Fibroblast of lung (primary cell): ENCODE measurements around the gene FAM234B. TPM values are rescaled to one million over a fixed set of nuclear protein-coding genes. Genes with fewer than 3 reads are reported as not detected.
"Not testable (repeated sequence)": the region's sequence is repeated elsewhere in the genome, so short reads cannot be mapped to it uniquely, and the experiment has no call there.

Experiments used
- DNase-seq, 2 donors: peaks; one replicate each; pipeline versions ENCODE4 v3.0.0 to v3.0.0-alpha.2; 2010; ENCODE audit warnings: low read depth in 2 of 2
- H2AFZ ChIP-seq: 2 replicates; pipeline ENCODE4 v1.5.1; 2012; ENCODE audit warnings: low read length, control low read depth, inconsistent platforms
- H3K27ac ChIP-seq: 2 replicates; pipeline ENCODE4 v1.5.1; 2011; ENCODE audit warnings: low read length, control low read depth; ENCODE audit not compliant: insufficient read depth
- H3K27me3 ChIP-seq: 2 replicates; pipeline ENCODE4 v1.5.1; 2011; ENCODE audit warnings: mild to moderate bottlenecking, low read length; ENCODE audit not compliant: control insufficient read depth, insufficient read depth
- H3K36me3 ChIP-seq: 2 replicates; pipeline ENCODE4 v1.5.1; 2011; ENCODE audit warnings: low read length; ENCODE audit not compliant: control insufficient read depth, insufficient read depth
- H3K4me1 ChIP-seq: 2 replicates; pipeline ENCODE4 v1.5.1; 2011; ENCODE audit warnings: low read length; ENCODE audit not compliant: control insufficient read depth, insufficient read depth; ENCODE audit errors: extremely low read depth
- H3K4me2 ChIP-seq: 2 replicates; pipeline ENCODE4 v1.5.1; 2011; ENCODE audit warnings: low read length, control low read depth; ENCODE audit not compliant: insufficient read depth; ENCODE audit errors: extremely low read depth
- H3K4me3 ChIP-seq, 4 experiments: fragments of 200-600 bp in 1 of 4; sonication (generic) in 1 of 4; replicated peaks in 1 of 4; 2 replicates each; pipeline ENCODE4 v1.5.1; 2011 to 2016; ENCODE audit warnings: low read length in 4 of 4, low read depth in 3 of 4, mild to moderate bottlenecking in 3 of 4, control low read depth in 2 of 4, inconsistent platforms in 1 of 4, mixed read lengths in 1 of 4; ENCODE audit not compliant: insufficient read depth in 1 of 4; ENCODE audit errors: control extremely low read depth in 1 of 4
- H3K79me2 ChIP-seq: 2 replicates; pipeline ENCODE4 v1.5.1; 2012; ENCODE audit warnings: mild to moderate bottlenecking, low read length, inconsistent platforms; ENCODE audit not compliant: control insufficient read depth, insufficient read depth
- H3K9ac ChIP-seq: 2 replicates; pipeline ENCODE4 v1.5.1; 2011; ENCODE audit warnings: mild to moderate bottlenecking, low read length, control low read depth; ENCODE audit not compliant: insufficient read depth
- H3K9me3 ChIP-seq: 2 replicates; pipeline ENCODE4 v1.5.1; 2012; ENCODE audit warnings: low read depth, low read length; ENCODE audit not compliant: control insufficient read depth, insufficient read depth
- H4K20me1 ChIP-seq: 2 replicates; pipeline ENCODE4 v1.5.1; 2011; ENCODE audit warnings: low read length; ENCODE audit not compliant: control insufficient read depth, insufficient read depth; ENCODE audit errors: extremely low read depth
- EZH2 ChIP-seq: IDR thresholded peaks from 2 replicates; pipeline ENCODE4 v1.5.1; 2012; ENCODE audit warnings: low read length, control low read depth, mild to moderate bottlenecking; ENCODE audit errors: missing control alignments
- polyA plus RNA-seq, 2 donors: library from polyadenylated mRNA; depleted of rRNA in 1 of 2; stranded (reverse) in 1 of 2; unstranded in 1 of 2; fragments of >200 nt; gene quantifications; 2 replicates each; pipeline ENCODE4 v1.2.1, GENCODE V29; 2011 to 2012; ENCODE audit warnings: missing spikeins in 1 of 2
- total RNA-seq: library from RNA; depleted of rRNA; stranded (reverse); fragments of >200 nt; gene quantifications from 2 replicates; pipeline ENCODE4 v1.2.1, GENCODE V29; 2014
- TF ChIP-seq, protein P1 (sequence below), 2 donors: IDR thresholded peaks in 1 of 2; conservative IDR thresholded peaks in 1 of 2; 1 replicate in 1 of 2; 2 replicates in 1 of 2; pipeline ENCODE4 v1.5.1; 2011 to 2012; ENCODE audit warnings: low read length in 2 of 2, control low read depth in 1 of 2, inconsistent platforms in 1 of 2, low read depth in 1 of 2, mild to moderate bottlenecking in 1 of 2

Gene FAM234B
- total and polyA plus RNA-seq, 2 donors (not counting 1 experiment from before 2014, with no cell fraction given), result 7.3 to 10.4 TPM

GRCh38 chr12:13046964-13047363 is 2.8 kb downstream of the FAM234B start:
- no peaks in the 10 kb centered on the region for H3K79me2 ChIP-seq
- H3K4me3 ChIP-seq, result no peak overlapping the region
- H2AFZ ChIP-seq, result no peak overlapping the region
- H3K4me2 ChIP-seq, result no peak overlapping the region
- no peak overlapping the region for H3K9ac ChIP-seq
- H3K27ac ChIP-seq, result no peak overlapping the region
- no peaks in the 10 kb centered on the region for H3K27me3 ChIP-seq
- no peaks in the 10 kb centered on the region for H4K20me1 ChIP-seq
- no peak for DNase-seq
- TF ChIP-seq, protein P1, sequence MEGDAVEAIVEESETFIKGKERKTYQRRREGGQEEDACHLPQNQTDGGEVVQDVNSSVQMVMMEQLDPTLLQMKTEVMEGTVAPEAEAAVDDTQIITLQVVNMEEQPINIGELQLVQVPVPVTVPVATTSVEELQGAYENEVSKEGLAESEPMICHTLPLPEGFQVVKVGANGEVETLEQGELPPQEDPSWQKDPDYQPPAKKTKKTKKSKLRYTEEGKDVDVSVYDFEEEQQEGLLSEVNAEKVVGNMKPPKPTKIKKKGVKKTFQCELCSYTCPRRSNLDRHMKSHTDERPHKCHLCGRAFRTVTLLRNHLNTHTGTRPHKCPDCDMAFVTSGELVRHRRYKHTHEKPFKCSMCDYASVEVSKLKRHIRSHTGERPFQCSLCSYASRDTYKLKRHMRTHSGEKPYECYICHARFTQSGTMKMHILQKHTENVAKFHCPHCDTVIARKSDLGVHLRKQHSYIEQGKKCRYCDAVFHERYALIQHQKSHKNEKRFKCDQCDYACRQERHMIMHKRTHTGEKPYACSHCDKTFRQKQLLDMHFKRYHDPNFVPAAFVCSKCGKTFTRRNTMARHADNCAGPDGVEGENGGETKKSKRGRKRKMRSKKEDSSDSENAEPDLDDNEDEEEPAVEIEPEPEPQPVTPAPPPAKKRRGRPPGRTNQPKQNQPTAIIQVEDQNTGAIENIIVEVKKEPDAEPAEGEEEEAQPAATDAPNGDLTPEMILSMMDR (conservative IDR thresholded peaks at IDR 0.05 in 1 of 2, IDR thresholded peaks at IDR 0.05 in 1 of 2; ENCODE audit: low read depth in 1 of 2, low read length in 2 of 2), result no peak
- TF ChIP-seq EZH2, result no peak
- peaks cover 3% of the 10 kb centered on the region for H3K4me1 ChIP-seq
- no peaks in the 10 kb centered on the region for H3K9me3 ChIP-seq
- H3K36me3 ChIP-seq, result no peaks in the 10 kb centered on the region

GRCh38 chr12:13049816-13050215 is 5.6 kb downstream of the FAM234B start:
- Histone ChIP-seq H3K36me3 (no peaks in the 10 kb centered on the region), H4K20me1 (no peaks in the 10 kb centered on the region), H3K4me3 (no peak overlapping the region), H3K4me2 (no peak overlapping the region), H3K79me2 (no peaks in the 10 kb centered on the region), H3K27me3 (no peaks in the 10 kb centered on the region), H3K9ac (no peak overlapping the region), H2AFZ (no peak overlapping the region), H3K4me1 (no peaks in the 10 kb centered on the region), H3K9me3 (no peaks in the 10 kb centered on the region), H3K27ac (no peak overlapping the region)
- TF ChIP-seq, protein P1 (conservative IDR thresholded peaks at IDR 0.05 in 1 of 2, IDR thresholded peaks at IDR 0.05 in 1 of 2; ENCODE audit: low read depth in 1 of 2, low read length in 2 of 2), result no peak
- TF ChIP-seq EZH2, result no peak
- DNase-seq, result peak; percentile 18 to 36

- H3K27me3 ChIP-seq, result no peaks in the 10 kb centered on the region
- no peak overlapping the region for H3K4me2 ChIP-seq
- no peak for DNase-seq
- no peaks in the 10 kb centered on the region for H3K79me2 ChIP-seq
- no peaks in the 10 kb centered on the region for H3K36me3 ChIP-seq
- H3K4me1 ChIP-seq, result no peaks in the 10 kb centered on the region
- TF ChIP-seq, protein P1 (conservative IDR thresholded peaks at IDR 0.05 in 1 of 2, IDR thresholded peaks at IDR 0.05 in 1 of 2; ENCODE audit: low read depth in 1 of 2, low read length in 2 of 2), result no peak
- TF ChIP-seq EZH2, result no peak
- no peak overlapping the region for H2AFZ ChIP-seq
- H3K9ac ChIP-seq, result no peak overlapping the region
- H3K27ac ChIP-seq, result no peak overlapping the region
- no peak overlapping the region for H3K4me3 ChIP-seq
- H3K9me3 ChIP-seq, result no peaks in the 10 kb centered on the region
- H4K20me1 ChIP-seq, result no peaks in the 10 kb centered on the region
Observed at GRCh38 chr12:13052421-13052820, 8.2 kb downstream of the FAM234B start.

DNA sequence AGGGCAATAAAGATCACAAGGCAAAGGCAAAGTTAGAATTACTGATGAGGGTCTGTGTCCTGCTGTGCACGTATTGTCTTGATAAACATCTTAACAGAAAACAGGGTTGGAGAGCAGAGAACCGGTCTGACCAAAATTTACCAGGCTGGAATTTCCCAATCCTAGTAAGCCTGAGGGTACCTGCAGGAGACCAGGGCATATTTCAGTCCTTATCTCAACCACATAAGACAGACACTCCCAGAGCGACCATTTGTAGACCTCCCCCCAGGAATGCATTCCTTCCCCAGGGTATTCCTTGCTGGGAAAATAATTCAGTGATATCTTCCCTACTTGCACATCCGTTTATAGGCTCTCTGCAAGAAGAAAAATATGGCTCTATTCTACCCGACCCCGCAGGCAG is 9.4 kb downstream of the FAM234B start:
- not testable (repeated sequence) for H3K27me3 ChIP-seq, H3K79me2 ChIP-seq, H2AFZ ChIP-seq, DNase-seq, H3K9ac ChIP-seq, H4K20me1 ChIP-seq, H3K4me1 ChIP-seq, H3K36me3 ChIP-seq, H3K27ac ChIP-seq, H3K4me2 ChIP-seq, H3K9me3 ChIP-seq, H3K4me3 ChIP-seq
